HG02610 (cell line): Measurements from ENCODE around the gene IL1RAPL2.
A peak's percentile ranks its signal among the peaks of the same experiment; 100 is the strongest.
"Not testable (repeated sequence)": the region's sequence is repeated elsewhere in the genome, so short reads cannot be mapped to it uniquely, and the experiment has no call there.

ENCODE experiments used
- ATAC-seq: cut with Tn5 transposase; IDR thresholded peaks from one replicate; pipeline ENCODE4 v1.9.1; 2021; ENCODE audit warnings: mild to moderate bottlenecking, moderate library complexity; ENCODE audit not compliant: unreplicated experiment

The IL1RAPL2 gene

DNA sequence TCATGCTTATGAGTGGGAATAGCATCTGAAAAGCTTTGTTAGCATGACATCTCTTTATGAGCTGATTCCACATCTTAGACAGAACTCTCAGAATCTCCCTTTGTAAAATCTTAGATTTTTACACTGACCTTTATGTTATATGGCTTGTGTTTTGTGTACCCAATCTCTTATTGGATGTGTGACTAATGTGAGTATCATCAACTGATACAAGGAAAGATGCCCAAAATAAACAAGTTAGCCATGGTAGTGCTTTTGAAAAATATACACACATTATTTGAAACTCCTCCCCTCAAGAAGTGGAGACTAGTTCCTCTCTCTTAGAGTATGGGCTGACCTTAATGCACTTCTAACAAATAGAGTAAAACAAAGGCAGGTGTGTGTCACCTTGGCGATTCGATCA lies 1096.2 kb downstream of the IL1RAPL2 start:
- ATAC-seq = no peak

DNA sequence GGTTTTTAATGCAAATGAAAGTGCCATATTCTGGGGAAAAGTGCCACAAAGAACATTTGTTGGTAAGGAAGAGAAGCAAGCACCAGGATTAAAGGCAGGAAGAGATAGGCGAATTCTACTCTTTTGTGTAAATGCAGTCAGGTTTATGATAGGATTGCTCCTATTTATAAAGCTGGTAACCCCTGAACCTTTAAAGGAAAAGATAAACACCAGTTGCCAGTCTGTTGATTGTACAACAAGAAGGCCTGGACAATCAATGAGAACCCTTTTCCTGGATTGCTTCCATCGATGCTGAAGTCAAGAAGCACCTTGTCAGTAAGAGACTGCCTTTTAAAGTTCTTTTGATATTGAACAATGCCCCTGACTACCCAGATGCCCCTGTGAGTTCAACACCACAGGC lies 1098.2 kb downstream of the IL1RAPL2 start:
- no peak for ATAC-seq

DNA sequence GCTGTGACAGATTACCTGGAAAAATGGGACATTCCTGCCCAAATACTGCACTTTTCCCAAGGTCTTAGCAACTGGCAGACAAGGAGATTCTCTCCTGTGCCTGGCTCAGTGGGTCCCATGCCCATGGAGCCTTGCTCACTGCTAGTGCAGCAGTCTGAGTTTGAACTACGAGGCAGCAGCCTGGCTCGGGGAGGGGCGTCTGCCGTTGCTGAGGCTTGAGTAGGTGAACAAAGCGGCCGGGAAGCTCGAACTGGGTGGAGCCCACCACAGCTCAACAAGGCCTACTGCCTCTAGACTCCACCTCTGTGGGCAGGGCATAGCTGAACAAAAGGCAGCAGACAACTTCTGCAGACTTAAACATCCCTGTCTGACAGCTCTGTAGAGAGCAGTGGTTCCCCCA lies 1118.3 kb downstream of the IL1RAPL2 start:
- ATAC-seq = not testable (repeated sequence)

- no peak for ATAC-seq
Measured at GRCh38 chrX:105694839-105695238, 1128.8 kb downstream of the IL1RAPL2 start.

DNA sequence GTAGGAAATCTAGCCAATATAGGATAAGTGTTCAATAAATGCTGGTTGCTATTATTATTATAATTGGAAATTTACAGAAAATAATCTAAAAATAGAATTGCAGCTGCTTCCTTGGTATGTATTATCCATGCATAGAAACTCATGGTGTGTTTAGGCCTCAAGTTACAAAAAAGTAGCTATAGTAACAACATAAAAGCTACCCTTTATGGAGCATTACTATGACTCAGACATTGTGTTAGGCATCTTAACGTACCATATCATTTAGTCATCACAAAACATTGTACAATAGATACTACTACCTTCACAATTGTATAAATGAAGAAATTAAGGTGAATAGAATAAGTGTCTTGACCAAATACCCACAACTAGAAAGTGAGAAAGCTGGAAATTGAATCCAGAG lies 1129.5 kb downstream of the IL1RAPL2 start:
- ATAC-seq = no peak

GRCh38 chrX:105696870-105697269 lies 1130.9 kb downstream of the IL1RAPL2 start:
- no peak for ATAC-seq

GRCh38 chrX:105697984-105698781 lies 1132.2 kb downstream of the IL1RAPL2 start:
- ATAC-seq = no peak

GRCh38 chrX:105700331-105700730 lies 1134.3 kb downstream of the IL1RAPL2 start:
- ATAC-seq = no peak

- ATAC-seq = no peak
Measured at GRCh38 chrX:105701310-105702052, 1135.5 kb downstream of the IL1RAPL2 start.

GRCh38 chrX:105703876-105704275 lies 1137.9 kb downstream of the IL1RAPL2 start:
- no peak for ATAC-seq

GRCh38 chrX:105706041-105706440 lies 1140.0 kb downstream of the IL1RAPL2 start:
- ATAC-seq = no peak

GRCh38 chrX:105711805-105712204 lies 1145.8 kb downstream of the IL1RAPL2 start:
- no peak for ATAC-seq

DNA sequence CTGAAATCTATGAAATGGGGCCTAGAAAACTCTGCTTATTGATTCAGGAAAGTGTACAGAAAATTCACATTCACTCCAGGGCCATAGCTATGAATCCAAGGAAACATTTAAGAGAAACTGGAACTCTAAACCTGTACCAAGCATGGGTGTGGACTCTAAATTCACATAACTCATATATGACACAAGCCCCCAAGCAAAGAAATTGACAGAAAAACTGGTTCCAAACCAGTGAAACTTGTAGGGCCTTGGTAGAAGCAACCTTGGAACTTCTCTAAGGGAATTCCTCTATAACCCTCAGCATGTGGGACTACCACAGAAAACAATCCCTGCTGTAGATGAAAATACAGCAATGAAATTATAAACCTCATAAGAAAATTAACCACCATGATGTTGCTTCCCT lies 1149.7 kb downstream of the IL1RAPL2 start:
- ATAC-seq = no peak

DNA sequence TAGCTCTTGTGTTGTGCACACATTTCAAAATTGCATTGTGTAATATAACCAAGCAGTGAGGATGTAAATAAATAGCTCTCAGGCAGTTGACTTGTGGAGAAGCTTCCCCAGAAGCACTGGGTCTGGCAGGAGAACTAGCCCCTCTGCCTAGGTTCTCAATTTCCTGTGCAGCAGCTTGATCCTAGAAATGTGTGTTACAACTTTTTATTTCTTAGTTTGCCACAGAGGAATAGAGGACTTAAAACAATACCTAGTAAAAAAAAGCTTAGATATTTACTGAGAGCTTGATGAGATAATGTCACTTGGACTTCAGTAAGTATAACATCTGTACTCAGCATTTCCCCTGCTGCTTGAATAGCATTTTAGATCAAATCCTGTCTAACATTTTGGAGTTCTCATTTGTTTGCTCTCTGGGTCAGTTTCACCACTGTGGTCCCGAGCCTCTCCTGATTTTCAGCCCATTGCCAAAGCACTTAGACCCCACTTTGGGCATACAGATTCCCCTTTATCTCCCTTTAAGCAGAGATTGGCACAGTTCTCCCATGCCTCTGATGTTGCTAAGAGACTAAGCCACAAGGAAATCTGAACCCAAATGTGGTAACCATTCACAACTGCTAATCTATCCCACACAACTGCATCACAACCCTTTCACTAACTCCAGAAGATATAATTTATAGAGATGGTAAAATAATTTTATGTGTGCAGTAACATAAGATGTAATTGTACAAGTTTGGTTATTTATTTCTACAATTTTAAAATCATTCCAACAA lies 1158.2 kb downstream of the IL1RAPL2 start:
- no peak for ATAC-seq

DNA sequence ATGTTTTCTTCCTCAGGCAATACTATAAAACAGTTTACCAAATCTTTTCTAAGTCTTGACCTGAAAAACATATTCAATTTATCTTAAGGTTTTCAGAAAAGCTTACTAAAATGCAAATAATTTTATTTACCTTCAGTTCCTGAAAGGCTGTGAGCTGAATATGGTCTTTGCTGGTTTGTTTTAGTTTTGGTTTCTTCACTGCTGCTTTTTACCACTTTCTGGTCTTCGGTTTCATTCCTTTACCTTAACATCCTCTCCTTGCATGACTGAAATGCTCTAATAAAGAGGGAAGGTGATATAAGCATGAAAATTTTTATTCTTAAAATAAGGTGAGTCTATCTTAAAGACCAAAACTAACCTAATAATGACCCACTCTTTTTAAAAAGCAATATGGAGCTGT lies 1159.2 kb downstream of the IL1RAPL2 start:
- peak; percentile 58 for ATAC-seq

DNA sequence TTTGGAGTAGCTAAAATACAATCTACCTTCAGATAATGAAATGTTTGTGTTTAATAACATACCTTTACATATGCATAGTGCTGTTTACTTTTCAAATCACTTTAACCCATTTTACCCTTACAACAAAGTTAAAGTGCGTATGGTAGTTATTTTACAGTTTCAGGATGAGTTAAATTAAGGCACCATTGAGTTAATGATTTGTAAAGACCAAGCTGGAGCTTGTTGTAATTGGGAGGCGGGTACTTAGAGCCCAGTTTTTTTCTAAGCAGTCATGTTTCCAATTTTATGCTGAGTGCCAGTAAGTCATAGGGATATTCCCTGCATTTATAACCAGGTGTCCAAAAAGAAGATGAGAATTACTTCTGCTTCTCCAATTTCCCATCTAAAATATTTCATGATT lies 1172.2 kb downstream of the IL1RAPL2 start:
- no peak for ATAC-seq

GRCh38 chrX:105744291-105744690 lies 1178.3 kb downstream of the IL1RAPL2 start:
- no peak for ATAC-seq

GRCh38 chrX:105744946-105745345 lies 1178.9 kb downstream of the IL1RAPL2 start:
- no peak for ATAC-seq

GRCh38 chrX:105745863-105746262 lies 1179.9 kb downstream of the IL1RAPL2 start:
- no peak for ATAC-seq

- ATAC-seq = no peak
Measured at GRCh38 chrX:105752338-105752956, 1186.4 kb downstream of the IL1RAPL2 start.

DNA sequence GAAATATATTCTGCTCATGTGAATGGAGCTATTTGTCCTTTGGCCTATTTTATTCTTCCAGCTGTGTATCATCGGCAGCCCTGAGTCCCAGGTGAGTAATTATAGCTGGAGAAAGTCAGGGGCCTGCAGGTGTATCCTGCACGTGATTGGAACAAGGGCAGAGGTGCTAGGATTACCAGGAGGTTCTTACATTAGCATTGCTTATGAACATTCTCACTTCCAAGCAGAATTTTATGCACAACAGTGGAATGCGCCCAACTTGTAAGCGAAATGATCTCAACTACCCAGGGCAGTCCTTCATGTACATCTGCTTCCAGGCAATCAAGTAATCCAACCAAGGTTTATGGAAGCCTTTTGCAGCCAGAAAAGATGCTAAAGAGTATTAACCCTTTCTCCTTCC lies 1187.4 kb downstream of the IL1RAPL2 start:
- no peak for ATAC-seq
